GM19035 (cell line): Measurements from ENCODE around the gene KIF25.
"Not testable (repeated sequence)": the region's sequence is repeated elsewhere in the genome, so short reads cannot be mapped to it uniquely, and the experiment has no call there.

Experiments used
- ATAC-seq: cut with Tn5 transposase; IDR thresholded peaks from one replicate; pipeline ENCODE4 v1.9.1; 2021; ENCODE audit not compliant: unreplicated experiment

KIF25 gene

DNA sequence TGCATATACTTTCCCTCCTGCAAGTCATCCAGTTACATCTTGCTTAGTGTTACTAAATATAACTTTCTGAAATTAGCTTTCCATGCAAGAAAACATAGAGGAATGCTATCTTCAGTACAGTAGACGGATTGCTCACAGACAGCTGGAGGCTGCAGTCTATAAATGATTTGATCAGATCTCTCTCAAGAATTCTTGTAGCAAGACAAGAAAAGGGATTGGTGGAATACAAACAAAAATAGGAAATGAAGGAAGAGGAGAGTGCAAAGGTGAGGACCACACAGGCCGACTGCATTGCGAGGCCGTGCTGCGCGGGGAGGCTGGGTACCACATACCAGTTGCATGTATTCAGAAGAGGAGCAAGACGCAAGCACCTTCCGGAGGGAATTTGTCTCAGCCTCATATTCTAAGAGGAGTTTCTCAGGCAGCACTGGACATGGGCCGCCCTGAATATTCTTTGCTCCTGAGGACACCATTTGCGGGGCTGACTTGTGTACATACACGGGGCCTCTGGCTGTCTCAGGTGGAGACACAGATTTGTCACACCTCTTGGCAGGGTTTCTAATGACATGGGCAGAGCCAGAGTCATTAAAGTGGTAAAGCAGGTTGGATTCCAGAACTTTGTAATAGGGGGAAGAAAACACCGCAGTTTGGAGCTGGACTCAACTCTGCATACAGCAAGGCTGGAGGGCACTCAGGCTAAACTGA is 22.7 kb upstream of the KIF25 start:
- ATAC-seq = no peak

DNA sequence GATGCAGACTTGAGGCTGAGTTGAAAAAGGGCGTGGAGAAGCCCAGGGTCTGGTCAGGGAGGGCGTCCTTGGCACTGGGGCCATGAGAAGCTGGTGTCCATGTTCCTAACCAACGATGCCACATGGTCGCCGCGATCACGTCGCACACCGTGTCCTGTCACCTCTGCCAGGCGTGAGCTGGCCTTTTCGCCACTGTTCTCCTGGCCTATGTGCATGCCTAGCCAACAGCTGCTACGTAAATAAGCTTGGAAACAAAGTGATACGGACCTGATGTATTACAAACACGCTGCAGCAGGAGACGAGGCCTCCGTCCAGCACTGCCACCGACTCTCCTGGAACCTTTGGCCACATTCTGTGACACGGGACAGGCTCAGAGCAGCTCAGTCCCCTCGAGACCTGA is 22.0 kb upstream of the KIF25 start:
- no peak for ATAC-seq

GRCh38 chr6:167976116-167976657 is 21.3 kb upstream of the KIF25 start:
- ATAC-seq = not testable (repeated sequence)

DNA sequence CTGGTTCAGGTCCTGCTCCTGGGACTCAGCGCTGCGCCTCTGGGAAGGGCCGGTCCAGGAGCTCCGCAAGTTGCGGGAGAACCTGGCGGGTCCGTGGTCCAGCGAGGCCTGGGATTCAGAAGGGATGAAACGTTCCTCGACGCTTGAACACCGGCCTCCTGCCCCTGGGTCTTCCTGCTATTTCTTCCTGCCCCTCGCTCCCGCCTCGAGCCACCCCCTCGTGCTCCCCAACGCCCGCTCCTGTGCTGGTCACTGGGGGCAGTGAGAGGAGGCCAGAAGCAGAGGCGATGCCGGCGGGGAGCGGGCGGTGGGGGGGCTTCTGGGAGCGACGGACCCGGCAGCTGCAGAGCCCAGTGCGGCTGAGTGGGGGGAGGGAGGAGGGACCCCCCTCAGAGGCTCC is 20.8 kb upstream of the KIF25 start:
- no peak for ATAC-seq

GRCh38 chr6:167977717-167978467 is 19.6 kb upstream of the KIF25 start:
- no peak for ATAC-seq

GRCh38 chr6:167978607-167979006 is 18.9 kb upstream of the KIF25 start:
- ATAC-seq = no peak

DNA sequence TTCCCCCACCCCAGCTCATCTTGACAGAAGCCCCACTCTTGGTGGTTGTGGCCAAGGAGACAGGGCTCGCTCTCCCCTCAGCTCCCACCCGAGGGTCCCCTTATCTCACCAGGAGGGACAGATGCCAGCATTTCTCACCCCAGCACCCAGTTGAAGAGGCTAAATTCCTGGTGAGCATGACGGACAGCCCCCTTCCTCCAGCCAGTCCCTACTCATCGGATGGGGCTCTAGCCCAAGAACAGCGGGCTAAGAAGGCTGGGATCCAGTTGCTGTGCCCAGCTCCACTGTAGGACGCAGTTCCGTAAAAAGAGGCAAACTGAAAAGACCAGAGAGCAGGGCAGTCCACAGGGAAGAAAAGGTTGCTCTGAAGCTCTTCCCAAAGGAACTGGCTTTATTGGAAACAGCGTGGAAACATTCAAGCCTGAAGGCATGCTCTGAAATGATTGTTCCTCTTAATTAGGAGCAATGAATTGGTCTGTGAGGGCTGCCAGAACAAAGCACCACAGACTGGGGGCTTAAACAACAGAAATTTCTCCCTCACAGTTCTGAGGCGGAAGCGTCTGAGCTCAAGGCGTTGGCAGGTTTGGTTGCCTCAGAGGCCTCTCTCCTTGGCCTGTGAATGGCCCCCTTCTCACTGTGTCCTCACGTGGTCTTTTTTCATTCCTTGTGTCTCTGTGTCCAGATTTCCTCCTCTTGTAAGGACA is 17.9 kb upstream of the KIF25 start:
- no peak for ATAC-seq

- ATAC-seq = no peak
These were observed 16.4 kb upstream of the KIF25 start for GRCh38 chr6:167980911-167981580.

DNA sequence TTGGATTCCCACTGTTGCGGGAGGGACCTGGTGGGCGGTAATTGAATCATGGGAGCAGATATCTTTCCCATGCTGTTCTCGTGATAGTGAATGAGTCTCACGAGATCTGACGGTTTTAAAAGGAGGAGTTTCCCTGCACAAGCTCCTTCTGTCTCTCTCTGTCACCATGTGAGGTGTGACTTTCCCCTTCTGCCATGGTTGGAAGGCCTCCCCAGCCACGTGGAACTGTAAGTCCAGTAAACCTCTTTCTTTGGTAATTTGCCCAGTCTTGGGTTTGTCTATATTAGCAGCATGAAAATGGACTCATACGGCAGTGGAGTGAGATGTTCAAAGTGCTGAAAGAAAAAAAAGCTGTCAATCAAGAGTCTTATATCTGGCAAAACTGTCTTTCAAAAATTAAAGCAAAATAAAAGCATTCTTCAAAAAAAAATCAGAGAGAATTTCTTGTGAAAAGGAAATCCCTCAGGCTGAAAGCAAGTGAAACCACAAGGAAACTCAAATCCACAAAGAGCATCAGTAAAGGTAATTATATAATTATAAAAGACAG is 15.5 kb upstream of the KIF25 start:
- no peak for ATAC-seq

GRCh38 chr6:167984144-167984719 is 13.2 kb upstream of the KIF25 start:
- no peak for ATAC-seq

DNA sequence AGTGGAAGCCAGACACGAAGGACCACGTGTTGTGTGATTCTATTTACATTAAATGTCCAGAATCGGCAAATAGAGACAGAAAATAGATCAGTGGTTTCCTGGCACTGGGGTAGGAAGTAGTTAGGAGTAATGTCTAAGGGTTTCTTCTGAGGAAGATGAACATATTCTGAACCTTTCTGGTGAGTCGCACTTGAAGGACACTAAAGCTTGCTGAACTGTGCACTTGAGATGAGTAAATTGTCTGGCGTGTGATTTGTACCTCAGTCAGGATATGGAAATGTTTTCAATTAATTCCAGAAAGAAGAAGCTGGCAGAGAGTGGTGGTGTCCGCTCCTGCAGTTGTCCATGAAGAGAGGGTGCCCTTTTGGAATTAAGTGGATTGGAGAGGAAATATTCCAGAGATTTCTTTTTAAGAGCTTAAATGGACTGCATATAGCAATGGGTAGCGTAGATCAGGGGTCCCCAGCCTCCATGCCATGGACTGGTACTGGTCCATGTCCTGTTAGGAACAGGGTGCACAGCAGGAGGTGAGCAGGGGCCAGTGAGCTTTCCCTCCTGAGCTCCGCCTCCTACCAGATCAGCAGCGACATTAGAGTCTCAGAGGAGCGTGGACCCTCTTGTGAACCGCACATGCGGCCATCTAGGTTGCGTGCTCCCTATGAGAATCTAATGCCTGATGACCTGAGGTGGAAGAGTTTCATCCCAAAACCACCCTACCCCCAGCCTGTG is 12.4 kb upstream of the KIF25 start:
- ATAC-seq = no peak

- no peak for ATAC-seq
These were observed 11.4 kb upstream of the KIF25 start for GRCh38 chr6:167985911-167986595.

DNA sequence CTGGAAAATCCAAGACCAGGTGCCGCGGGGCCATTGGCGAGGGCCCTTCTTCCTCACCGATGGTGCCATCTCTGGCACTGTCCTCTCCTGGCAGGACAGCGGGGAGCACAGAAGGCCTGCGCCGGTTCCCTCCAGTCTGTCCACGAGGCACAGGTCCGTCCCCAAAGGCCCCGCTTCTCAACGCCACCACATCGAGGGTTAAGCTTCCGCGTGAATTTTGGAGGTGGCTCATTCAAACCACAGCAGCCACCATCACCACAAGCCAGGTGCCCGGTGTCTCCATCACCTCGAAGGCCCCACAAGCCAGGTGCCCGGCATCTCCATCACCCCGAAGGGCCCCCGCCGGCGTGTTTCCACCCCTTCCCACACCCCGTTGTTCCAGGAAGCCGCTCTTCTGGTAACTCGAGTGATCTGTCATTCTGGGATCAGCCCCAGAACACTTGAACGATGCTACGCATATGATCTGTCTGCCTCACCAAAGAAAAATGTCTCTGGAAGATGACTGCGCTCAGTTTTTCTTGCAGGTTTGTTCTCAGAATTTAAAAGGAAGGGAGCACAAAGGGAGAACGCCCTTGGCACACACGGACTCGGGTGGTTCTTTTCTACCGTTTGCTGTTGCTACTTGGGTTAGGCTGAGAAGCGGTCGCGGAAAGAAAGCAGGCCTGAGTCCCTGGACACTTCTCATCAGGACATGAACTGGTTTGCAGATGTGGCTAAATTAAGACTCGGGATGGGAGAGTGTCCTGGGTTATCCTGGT is 9.9 kb upstream of the KIF25 start:
- ATAC-seq = no peak

DNA sequence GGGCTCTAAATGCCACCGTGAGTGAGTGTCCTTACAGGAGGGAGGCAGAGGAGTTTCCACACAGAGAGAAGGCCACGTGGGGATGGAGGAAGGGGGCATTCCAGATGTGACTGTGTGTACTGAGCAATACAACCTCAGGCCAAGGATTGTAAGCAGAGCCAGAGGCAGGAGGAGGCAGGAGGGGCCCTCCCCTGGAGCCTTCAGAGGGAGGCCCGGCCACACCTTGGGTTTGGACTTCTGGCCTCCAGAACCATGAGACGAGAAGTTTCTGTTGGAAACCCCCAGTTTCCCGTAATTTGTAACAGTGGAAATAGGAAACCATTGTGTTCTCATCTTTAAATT is 9.3 kb upstream of the KIF25 start:
- ATAC-seq = no peak

DNA sequence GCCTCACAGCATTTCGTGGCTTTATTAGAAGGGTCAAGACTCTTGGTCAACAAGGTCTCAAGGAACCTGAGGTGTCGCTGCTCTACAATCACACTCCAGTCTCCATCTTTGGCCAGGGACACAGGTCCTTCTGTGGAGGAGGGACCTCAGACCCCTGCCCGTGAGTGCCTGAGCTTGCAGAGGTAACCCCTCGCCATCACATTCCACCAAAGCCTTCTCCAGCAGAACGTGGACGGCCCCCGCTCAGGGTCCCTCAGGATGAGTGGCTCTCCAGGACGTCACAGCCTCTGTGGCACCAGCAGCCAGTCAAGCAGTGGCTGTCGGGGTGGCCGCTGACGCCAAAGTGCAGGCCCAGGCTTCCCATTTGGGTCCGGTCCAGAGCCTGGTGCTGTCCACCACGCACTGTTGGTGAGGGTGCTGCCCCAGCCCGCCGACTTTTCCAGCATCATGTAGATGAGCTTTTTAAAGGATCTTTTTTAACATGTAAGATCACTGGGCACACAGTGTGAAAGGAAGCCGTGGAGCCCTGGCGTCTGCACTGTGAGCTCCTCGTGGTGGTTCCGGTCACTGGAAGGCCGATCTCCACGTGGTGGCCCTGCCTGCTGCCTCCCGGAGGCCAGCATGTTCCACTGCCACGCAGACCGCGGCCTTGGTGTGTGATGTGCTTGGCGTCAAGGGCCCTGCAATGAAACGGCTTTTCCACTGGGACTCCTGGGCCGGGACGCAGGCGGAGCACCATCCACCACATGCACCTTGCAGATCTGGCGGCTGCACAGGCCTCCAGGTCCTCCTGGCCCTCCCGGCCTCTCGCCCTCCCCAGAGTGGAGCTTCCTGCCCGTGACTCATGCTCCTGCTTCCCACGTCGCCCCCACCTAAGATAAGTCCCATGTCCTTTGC is 8.3 kb upstream of the KIF25 start:
- ATAC-seq = no peak

DNA sequence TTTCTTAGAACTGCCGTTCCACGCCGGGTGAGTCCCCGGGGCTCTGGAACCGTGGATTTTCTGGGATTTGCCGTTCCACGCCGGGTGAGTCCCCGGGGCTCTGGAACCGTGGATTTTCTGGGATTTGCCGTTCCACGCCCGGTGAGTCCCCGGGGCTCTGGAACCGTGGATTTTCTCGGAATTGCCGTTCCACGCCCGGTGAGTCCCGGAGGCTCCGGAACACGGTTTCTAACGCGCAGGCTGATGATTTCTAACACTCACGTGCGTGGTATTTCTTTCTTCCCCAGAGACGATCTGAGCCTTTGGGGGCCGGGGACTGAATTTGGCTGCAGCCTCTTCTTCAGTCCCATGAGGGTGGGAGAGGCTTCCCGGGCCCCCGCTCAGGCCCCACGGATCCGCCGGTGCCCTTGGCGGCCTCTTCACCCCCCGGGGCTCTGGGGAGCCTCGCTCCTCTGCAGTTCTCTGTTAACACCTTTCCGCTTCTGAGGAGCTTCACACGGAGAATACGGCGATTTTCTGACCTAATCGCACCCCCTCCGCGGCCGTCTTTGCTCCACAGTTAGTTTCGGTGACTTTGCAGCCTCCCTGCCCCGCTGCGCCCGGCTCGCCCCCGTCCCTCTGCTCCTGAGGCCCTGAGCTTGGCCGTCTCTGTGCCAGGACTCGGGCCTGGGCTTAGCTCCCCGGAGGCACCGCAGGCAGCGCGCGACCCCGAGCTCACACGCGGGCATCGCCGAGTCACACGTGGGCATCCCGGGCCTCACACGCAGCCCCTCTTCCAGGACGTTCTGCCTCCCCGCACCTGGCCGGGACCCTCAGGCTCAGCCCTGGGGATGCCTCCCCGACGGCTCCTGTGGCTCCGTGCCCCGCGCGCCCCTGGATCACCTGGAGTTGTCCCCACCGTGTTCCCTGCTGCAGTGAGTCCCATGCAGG is 7.2 kb upstream of the KIF25 start:
- ATAC-seq = no peak

- no peak for ATAC-seq
These were observed 4.3 kb upstream of the KIF25 start for GRCh38 chr6:167993169-167993568.
